GM18519 (cell line): Measurements from ENCODE around the gene GSDMA.

Experiments used
- ATAC-seq: cut with Tn5 transposase; IDR thresholded peaks from one replicate; pipeline ENCODE4 v1.9.1; 2021; ENCODE audit warnings: mild to moderate bottlenecking, moderate library complexity; ENCODE audit not compliant: unreplicated experiment, low FRiP score

GSDMA gene

DNA sequence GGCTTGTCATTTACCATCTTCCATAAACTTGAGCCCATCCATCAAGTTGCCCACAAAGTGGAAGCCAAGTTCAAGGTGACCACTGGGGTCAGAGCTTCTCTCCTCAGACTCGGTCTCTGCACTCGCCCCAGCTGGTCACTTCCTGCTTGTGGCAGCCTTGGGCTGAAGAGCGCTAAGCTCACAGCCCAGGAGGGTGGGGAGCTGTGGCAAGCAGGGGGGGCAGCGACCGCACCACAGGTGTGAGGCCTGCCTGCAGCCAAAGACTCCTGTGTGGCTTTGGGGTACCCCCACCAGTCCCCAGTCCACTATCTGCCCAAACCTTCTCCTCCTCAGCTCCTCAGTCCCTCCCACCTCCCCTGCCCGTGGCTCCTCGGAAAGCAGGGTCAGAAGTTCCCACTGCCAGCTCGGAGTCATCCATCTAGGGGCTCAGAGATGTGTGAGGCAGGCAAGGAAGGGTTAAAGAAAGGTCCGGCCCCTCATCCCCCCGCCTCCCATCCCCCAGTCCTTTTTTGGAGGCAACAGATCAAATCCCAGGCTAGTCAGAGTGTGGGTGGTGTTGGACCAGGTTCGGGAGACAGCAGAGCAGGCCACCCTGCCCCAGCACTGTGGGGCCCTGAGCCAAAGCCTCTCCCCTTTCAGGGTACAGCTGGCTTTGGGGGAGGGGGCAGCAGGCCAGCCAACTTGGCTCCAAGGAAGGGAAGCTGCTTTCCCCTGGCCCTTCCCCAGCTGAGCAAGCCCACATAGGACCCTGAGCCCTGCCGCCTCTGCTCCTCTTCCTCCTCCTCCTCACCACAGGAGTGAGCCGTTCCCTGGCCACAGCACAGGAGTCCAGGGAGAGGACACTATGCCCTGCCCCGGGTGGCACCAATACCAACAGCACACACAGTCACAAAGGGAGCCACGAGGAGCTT is 55.7 kb downstream of the GSDMA start:
- no peak for ATAC-seq

GRCh38 chr17:40019140-40019991 is 56.6 kb downstream of the GSDMA start:
- ATAC-seq, result no peak

DNA sequence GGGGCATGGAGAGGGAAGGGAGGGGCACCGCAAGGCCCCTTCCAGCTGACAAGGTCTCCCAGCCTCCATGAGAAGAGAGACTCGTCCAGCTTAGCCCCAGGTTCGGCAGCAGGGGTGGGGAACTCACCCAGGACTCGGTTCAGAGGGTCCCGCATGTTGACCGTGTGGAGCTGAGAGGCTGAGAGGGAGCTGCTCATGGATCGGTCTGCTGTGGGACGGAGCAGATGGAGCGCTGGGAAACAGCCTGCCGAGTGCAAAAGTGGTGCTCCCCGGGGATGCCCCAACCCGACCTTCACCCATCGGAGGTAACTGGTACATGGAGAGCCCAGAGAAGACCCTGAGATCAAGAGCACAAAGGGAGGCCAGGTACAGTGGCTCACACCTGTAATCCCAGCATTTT is 57.3 kb downstream of the GSDMA start:
- ATAC-seq, result no peak

GRCh38 chr17:40021451-40021971 is 58.7 kb downstream of the GSDMA start:
- ATAC-seq, result no peak

DNA sequence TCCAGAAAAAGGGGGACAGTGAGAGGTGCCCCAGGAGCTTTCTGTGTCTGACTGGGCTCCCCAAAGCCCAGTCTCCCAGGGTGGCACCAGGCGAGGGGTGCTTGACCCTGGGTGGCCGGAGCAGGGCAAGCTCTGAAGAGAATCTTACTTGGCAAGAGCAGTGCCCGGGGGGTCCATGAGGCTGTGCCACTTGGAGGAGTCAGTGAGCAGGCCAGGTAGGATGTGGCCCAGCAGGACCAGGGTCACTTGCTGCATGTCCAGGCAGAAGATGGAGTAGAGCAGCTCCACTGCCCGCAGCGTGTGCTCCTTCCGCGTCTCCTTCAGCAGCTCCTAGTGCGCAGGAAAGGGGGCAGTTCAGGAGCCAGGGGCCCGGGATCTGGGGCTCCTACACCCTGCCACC is 59.7 kb downstream of the GSDMA start:
- no peak for ATAC-seq

DNA sequence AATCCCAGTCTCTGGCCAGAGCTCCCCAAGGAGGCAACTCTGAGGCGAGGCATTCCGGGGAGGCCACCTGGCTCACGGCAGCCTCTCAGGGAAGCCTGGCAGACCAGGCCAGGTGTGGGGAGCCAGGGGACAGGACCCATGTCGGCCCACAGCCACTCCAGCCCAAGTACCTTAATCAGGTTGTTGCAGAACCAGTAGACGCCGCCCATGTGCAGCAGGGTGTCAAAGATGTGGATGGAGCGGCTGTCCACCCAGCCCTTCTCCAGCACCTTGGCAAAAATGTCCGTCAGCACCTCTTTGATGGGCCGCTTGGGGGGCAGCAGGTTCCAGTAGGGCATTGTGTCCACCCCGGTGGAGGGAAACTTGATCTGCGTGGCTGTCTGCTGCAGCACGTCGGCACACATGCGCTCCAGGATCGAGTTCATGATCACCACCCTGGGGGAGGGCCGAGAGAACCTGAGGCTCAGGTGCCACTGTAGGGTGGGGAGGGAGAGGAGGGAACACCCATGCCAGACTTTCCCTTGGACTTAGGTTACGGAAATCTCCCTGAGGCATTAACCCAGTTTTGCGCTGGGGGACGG is 60.2 kb downstream of the GSDMA start:
- ATAC-seq, result no peak

- ATAC-seq, result no peak
Observed at GRCh38 chr17:40023590-40024292, 60.9 kb downstream of the GSDMA start.

GRCh38 chr17:40024901-40025300 is 62.1 kb downstream of the GSDMA start:
- ATAC-seq, result no peak

DNA sequence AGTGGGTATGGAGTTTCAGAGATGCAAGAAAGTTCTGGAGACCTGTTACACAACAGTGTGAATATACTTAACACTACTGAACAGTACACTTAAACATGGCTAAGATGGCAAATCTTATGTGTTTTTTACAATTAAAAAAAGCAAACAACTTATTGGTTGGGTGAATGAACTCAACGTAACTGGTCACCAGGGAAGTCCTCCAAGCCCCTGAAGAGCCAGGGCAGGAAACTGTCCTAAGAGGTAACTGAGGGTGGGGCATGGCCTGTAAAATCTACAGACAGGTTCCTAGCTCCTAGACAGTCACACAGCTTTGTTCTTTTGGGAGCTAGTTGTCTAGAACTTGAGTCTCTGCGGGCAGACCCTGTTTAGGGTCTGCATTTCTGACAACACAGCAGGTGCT is 62.8 kb downstream of the GSDMA start:
- no peak for ATAC-seq

DNA sequence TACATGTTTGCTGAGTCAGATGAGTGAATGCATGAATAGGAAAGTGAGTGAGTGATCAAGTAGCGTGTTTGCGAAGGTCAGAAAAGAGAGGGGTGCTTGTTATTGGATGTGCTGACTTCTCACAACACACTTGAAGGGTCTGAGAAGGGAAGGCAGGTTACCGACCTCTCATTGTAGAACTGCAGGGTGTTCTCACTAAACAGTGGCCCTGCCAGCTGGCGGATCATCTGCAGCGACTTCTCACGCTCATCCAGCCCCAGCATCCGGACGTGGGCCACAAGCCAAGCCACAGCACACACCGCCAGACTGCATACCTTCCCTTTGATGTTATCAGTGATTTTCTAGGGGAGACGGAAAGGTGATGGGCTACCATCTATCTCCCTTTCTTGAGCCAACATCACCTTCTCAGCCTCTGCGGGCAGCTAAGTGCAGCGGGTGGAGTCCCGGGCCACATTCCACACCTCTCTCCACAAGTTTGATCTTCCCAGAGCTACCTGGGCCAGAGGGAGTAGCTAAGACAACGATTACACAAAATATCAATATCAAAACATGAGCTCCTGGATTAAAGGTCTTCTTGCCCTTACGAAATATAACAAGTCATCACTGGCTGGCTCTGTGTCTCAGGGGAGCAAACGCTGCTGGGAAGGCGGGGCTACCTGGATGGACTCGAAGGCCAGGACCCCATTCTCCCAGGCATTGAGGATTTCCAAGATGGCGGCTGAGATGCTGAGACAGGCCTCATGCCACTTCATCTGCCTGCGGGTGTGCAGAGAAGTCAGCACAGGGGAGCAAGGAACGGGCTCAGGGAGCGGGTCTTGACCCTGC is 63.4 kb downstream of the GSDMA start:
- ATAC-seq, result no peak

GRCh38 chr17:40026816-40027613 is 64.2 kb downstream of the GSDMA start:
- ATAC-seq, result no peak
